ENCODE measurements around the gene ZNF354C.

The ZNF354C gene

GRCh38 chr5:179113945-179114641 lies 53.9 kb downstream of the ZNF354C start:
- no peak for DNase-seq (ENCODE audit: low read depth in 3 of 3)

- no peak for DNase-seq (ENCODE audit: low read depth in 3 of 3)
Measured at GRCh38 chr5:179114756-179115155, 54.6 kb downstream of the ZNF354C start.

GRCh38 chr5:179115307-179115706 lies 55.1 kb downstream of the ZNF354C start:
- no peak for DNase-seq (ENCODE audit: low read depth in 3 of 3)

GRCh38 chr5:179115845-179116524 lies 55.8 kb downstream of the ZNF354C start:
- no peak for DNase-seq (ENCODE audit: low read depth in 3 of 3)

GRCh38 chr5:179118338-179118737 lies 58.2 kb downstream of the ZNF354C start:
- DNase-seq (ENCODE audit: low read depth in 3 of 3), result no peak

- no peak for DNase-seq (ENCODE audit: low read depth in 3 of 3)
Measured at GRCh38 chr5:179118756-179119414, 58.7 kb downstream of the ZNF354C start.

GRCh38 chr5:179119415-179120170 lies 59.4 kb downstream of the ZNF354C start:
- DNase-seq (ENCODE audit: low read depth in 3 of 3), result no peak

- no peak for DNase-seq (ENCODE audit: low read depth in 3 of 3)
Measured at GRCh38 chr5:179120421-179120861, 60.3 kb downstream of the ZNF354C start.

GRCh38 chr5:179120951-179121666 lies 60.9 kb downstream of the ZNF354C start:
- no peak for DNase-seq (ENCODE audit: low read depth in 3 of 3)

- DNase-seq (ENCODE audit: low read depth in 3 of 3), result no peak
Measured at GRCh38 chr5:179121667-179122111, 61.5 kb downstream of the ZNF354C start.

GRCh38 chr5:179122411-179123108 lies 62.4 kb downstream of the ZNF354C start:
- DNase-seq (ENCODE audit: low read depth in 3 of 3), result no peak

- DNase-seq (ENCODE audit: low read depth in 3 of 3), result no peak
Measured at GRCh38 chr5:179123109-179123426, 62.9 kb downstream of the ZNF354C start.

- no peak for DNase-seq (ENCODE audit: low read depth in 3 of 3)
Measured at GRCh38 chr5:179123491-179124272, 63.5 kb downstream of the ZNF354C start.

GRCh38 chr5:179124273-179124852 lies 64.2 kb downstream of the ZNF354C start:
- no peak for DNase-seq (ENCODE audit: low read depth in 3 of 3)

GRCh38 chr5:179124853-179125788 lies 64.9 kb downstream of the ZNF354C start:
- DNase-seq (ENCODE audit: low read depth in 3 of 3), result no peak

- no peak for DNase-seq (ENCODE audit: low read depth in 3 of 3)
Measured at GRCh38 chr5:179125789-179126505, 65.8 kb downstream of the ZNF354C start.

GRCh38 chr5:179126506-179126991 lies 66.4 kb downstream of the ZNF354C start:
- DNase-seq (ENCODE audit: low read depth in 3 of 3), result no peak
